ENCODE results near the gene TMEM26. TPM values are rescaled to one million over a fixed set of nuclear protein-coding genes. Genes with fewer than 3 reads are reported as not detected.

Gene TMEM26
- total RNA-seq, 3 donors from 2014 or later (not counting 1 experiment from before 2014, with no cell fraction given): not detected

DNA sequence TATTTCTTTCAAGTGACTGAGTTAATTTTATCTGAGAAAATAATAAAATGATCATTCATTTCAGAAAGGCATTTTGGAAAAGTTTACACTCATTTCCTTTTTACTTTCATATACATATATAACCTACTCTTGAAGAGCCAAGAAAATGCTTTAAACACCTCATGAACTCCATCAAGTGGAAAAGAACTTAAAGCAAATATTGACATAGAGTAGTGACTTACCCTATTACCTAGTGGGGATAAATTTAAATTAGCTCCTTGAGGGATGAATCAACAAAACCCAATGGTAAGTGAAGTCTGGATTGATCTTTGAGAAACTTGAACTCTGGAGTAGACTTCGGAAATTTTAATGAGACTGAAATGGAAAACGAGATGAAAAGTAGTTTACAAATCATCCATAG lies 88.6 kb downstream of the TMEM26 start:
- H3K27me3 ChIP-seq (ENCODE audit: control insufficient read depth, insufficient read depth, low read length): peaks cover 2% of the 10 kb centered on the region

GRCh38 chr10:61363006-61363405 lies 90.2 kb downstream of the TMEM26 start:
- H3K9me3 Mint-ChIP-seq: no peaks in the 10 kb centered on the region
- H3K27me3 Mint-ChIP-seq (ENCODE audit: low read depth in 2 of 2): peaks cover 0 to 3% of the 10 kb centered on the region in 2 donors
- no peak overlapping the region for H3K4me3 Mint-ChIP-seq
- no peak for DNase-seq
- Histone ChIP-seq H3K36me3 (ENCODE audit: control insufficient read depth, insufficient read depth, low read length) (no peaks in the 10 kb centered on the region), H3K4me1 (ENCODE audit: control insufficient read depth, insufficient read depth, low read length) (no peaks in the 10 kb centered on the region), H3K9me3 (ENCODE audit: control insufficient read depth, insufficient read depth, low read length) (no peaks in the 10 kb centered on the region), H3K27me3 (ENCODE audit: control insufficient read depth, insufficient read depth, low read length) (no peaks in the 10 kb centered on the region), H3K4me3 (ENCODE audit: low read length) (no peak overlapping the region), H3K27ac (ENCODE audit: low read length) (no peak overlapping the region)
- no peak for ATAC-seq
- TF ChIP-seq, protein P1, sequence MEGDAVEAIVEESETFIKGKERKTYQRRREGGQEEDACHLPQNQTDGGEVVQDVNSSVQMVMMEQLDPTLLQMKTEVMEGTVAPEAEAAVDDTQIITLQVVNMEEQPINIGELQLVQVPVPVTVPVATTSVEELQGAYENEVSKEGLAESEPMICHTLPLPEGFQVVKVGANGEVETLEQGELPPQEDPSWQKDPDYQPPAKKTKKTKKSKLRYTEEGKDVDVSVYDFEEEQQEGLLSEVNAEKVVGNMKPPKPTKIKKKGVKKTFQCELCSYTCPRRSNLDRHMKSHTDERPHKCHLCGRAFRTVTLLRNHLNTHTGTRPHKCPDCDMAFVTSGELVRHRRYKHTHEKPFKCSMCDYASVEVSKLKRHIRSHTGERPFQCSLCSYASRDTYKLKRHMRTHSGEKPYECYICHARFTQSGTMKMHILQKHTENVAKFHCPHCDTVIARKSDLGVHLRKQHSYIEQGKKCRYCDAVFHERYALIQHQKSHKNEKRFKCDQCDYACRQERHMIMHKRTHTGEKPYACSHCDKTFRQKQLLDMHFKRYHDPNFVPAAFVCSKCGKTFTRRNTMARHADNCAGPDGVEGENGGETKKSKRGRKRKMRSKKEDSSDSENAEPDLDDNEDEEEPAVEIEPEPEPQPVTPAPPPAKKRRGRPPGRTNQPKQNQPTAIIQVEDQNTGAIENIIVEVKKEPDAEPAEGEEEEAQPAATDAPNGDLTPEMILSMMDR (IDR thresholded peaks at IDR 0.05): no peak
- no peaks in the 10 kb centered on the region for H3K4me1 Mint-ChIP-seq
- 90% methylated on average over 3 of the region's 3 CpGs for WGBS (ENCODE audit: insufficient coverage)
- intact Hi-C loops (cut with micrococcal nuclease): no loop called here
- no peak overlapping the region for H3K27ac Mint-ChIP-seq
- H3K36me3 Mint-ChIP-seq: no peaks in the 10 kb centered on the region

More for the DNA sequence above, 88.6 kb downstream of the TMEM26 start:
- no peaks in the 10 kb centered on the region for H3K4me1 ChIP-seq (ENCODE audit: control insufficient read depth, insufficient read depth, low read length)
- no peak overlapping the region for H3K4me3 ChIP-seq (ENCODE audit: low read length)
- intact Hi-C loops (cut with micrococcal nuclease): no loop called here
- TF ChIP-seq, protein P1 (IDR thresholded peaks at IDR 0.05): no peak
- no peak overlapping the region for H3K27ac Mint-ChIP-seq
- WGBS (ENCODE audit: insufficient coverage): 96% methylated on average over 2 of the region's 2 CpGs
- peaks cover 3 to 6% of the 10 kb centered on the region in 2 donors for H3K27me3 Mint-ChIP-seq (ENCODE audit: low read depth in 2 of 2)
- H3K36me3 Mint-ChIP-seq: no peaks in the 10 kb centered on the region
- DNase-seq (no peak), ATAC-seq (no peak)
- no peaks in the 10 kb centered on the region for H3K9me3 ChIP-seq (ENCODE audit: control insufficient read depth, insufficient read depth, low read length)
- H3K4me3 Mint-ChIP-seq: no peak overlapping the region
- H3K9me3 Mint-ChIP-seq: no peaks in the 10 kb centered on the region
- no peak overlapping the region for H3K27ac ChIP-seq (ENCODE audit: low read length)
- H3K4me1 Mint-ChIP-seq: no peaks in the 10 kb centered on the region
- H3K36me3 ChIP-seq (ENCODE audit: control insufficient read depth, insufficient read depth, low read length): no peaks in the 10 kb centered on the region

- Histone ChIP-seq H3K27ac (ENCODE audit: low read length) (no peak overlapping the region), H3K36me3 (ENCODE audit: control insufficient read depth, insufficient read depth, low read length) (no peaks in the 10 kb centered on the region), H3K9me3 (ENCODE audit: control insufficient read depth, insufficient read depth, low read length) (no peaks in the 10 kb centered on the region), H3K27me3 (ENCODE audit: control insufficient read depth, insufficient read depth, low read length) (no peaks in the 10 kb centered on the region), H3K4me3 (ENCODE audit: low read length) (no peak overlapping the region), H3K4me1 (ENCODE audit: control insufficient read depth, insufficient read depth, low read length) (no peaks in the 10 kb centered on the region)
- no peak for ATAC-seq
- H3K9me3 Mint-ChIP-seq: no peaks in the 10 kb centered on the region
- no peak overlapping the region for H3K27ac Mint-ChIP-seq
- TF ChIP-seq, protein P1 (IDR thresholded peaks at IDR 0.05): no peak
- intact Hi-C loops (cut with micrococcal nuclease): no loop called here
- H3K36me3 Mint-ChIP-seq: no peaks in the 10 kb centered on the region
- no peak for DNase-seq
- no peak overlapping the region for H3K4me3 Mint-ChIP-seq
- no peaks in the 10 kb centered on the region for H3K27me3 Mint-ChIP-seq (ENCODE audit: low read depth in 2 of 2)
- 58% methylated on average over 2 of the region's 2 CpGs for WGBS (ENCODE audit: insufficient coverage)
- H3K4me1 Mint-ChIP-seq: no peaks in the 10 kb centered on the region
These were observed 93.7 kb downstream of the TMEM26 start for GRCh38 chr10:61359452-61359851.

DNA sequence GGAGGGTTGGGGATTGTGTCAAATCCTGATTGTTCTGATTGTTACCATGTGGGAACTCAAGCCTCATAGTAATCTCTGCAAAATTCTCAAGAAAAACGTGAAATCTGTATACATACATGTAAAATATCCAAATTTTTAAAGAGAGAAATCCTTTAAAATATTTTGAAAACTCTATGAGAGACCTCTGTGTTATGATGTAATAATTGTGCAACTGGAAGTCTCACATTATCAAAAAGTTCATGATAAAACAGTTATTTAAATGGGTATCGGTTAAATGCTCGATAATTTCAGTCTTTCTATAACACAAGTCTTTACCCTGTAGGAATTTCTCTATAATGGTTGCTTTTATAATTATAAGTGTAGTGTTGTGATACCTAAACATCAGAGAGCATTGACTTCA lies 95.5 kb downstream of the TMEM26 start:
- Mint-ChIP-seq H3K27ac (no peak overlapping the region), H3K27me3 (ENCODE audit: low read depth in 2 of 2) (peaks cover 0 to 6% of the 10 kb centered on the region in 2 donors), H3K4me3 (no peak overlapping the region), H3K9me3 (peaks cover 0 to 4% of the 10 kb centered on the region in 2 donors), H3K4me1 (no peaks in the 10 kb centered on the region), H3K36me3 (no peaks in the 10 kb centered on the region)
- Histone ChIP-seq H3K9me3 (ENCODE audit: control insufficient read depth, insufficient read depth, low read length) (no peaks in the 10 kb centered on the region), H3K4me3 (ENCODE audit: low read length) (no peak overlapping the region), H3K4me1 (ENCODE audit: control insufficient read depth, insufficient read depth, low read length) (no peaks in the 10 kb centered on the region), H3K27me3 (ENCODE audit: control insufficient read depth, insufficient read depth, low read length) (no peaks in the 10 kb centered on the region), H3K27ac (ENCODE audit: low read length) (no peak overlapping the region), H3K36me3 (ENCODE audit: control insufficient read depth, insufficient read depth, low read length) (no peaks in the 10 kb centered on the region)
- ATAC-seq: no peak
- no CpG with 5 or more reads among the region's 3 CpGs for WGBS (ENCODE audit: insufficient coverage)
- DNase-seq: no peak
- intact Hi-C loops (cut with micrococcal nuclease): no loop called here
- TF ChIP-seq, protein P1 (IDR thresholded peaks at IDR 0.05): no peak

Measured in natural killer cell (primary cell).